Neural cell (in vitro differentiated cells): ENCODE results near the gene AP1M1. TPM values are rescaled to one million over a fixed set of nuclear protein-coding genes. Genes with fewer than 3 reads are reported as not detected.

Experiments
- H2AFZ ChIP-seq: fragments of 200-600, 300-800 bp; sonication (generic), shearing (Covaris generic); 2 replicates; pipeline ENCODE4 v1.6.0; 2014; ENCODE audit warnings: low read depth, mild to moderate bottlenecking, antibody characterized with exemption, low read length, moderate library complexity
- H3F3A ChIP-seq: fragments of 200-600 bp; shearing (Covaris generic); 2 replicates; pipeline ENCODE4 v1.6.1; 2016; ENCODE audit warnings: mild to moderate bottlenecking, moderate library complexity, mixed read lengths, antibody characterized with exemption, low read length; ENCODE audit not compliant: insufficient read depth, poor library complexity, severe bottlenecking
- H3K27ac ChIP-seq: fragments of 200-600, 300-800 bp; sonication (generic), shearing (Covaris generic); 2 replicates; pipeline ENCODE4 v1.5.1; 2014; ENCODE audit warnings: mild to moderate bottlenecking, low read length, moderate library complexity
- H3K27me3 ChIP-seq: fragments of 300-800, 200-600 bp; sonication (generic), shearing (Covaris generic); 2 replicates; pipeline ENCODE4 v1.6.0; 2014; ENCODE audit warnings: mild to moderate bottlenecking, low read depth, low read length, moderate library complexity; ENCODE audit not compliant: insufficient read depth
- H3K36me3 ChIP-seq: fragments of 300-800, 200-600 bp; sonication (generic), shearing (Covaris generic); 2 replicates; pipeline ENCODE4 v1.5.1; 2014; ENCODE audit warnings: mild to moderate bottlenecking, antibody characterized with exemption, low read length, moderate library complexity; ENCODE audit not compliant: insufficient read depth
- H3K4me2 ChIP-seq: fragments of 300-800, 200-600 bp; sonication (generic), shearing (Covaris generic); 2 replicates; pipeline ENCODE4 v1.6.0; 2014; ENCODE audit warnings: mild to moderate bottlenecking, low read length
- H3K4me3 ChIP-seq: fragments of 300-800, 200-600 bp; sonication (generic), shearing (Covaris generic); 2 replicates; pipeline ENCODE4 v1.5.1; 2014; ENCODE audit warnings: mild to moderate bottlenecking, low read length, moderate library complexity
- H3K79me2 ChIP-seq: fragments of 200-600 bp; shearing (Covaris generic); replicated peaks from 2 replicates; pipeline ENCODE4 v1.6.0; 2014; ENCODE audit warnings: mild to moderate bottlenecking, low read length, moderate library complexity; ENCODE audit not compliant: insufficient read depth
- H3K9ac ChIP-seq: fragments of 300-800, 200-600 bp; sonication (generic), shearing (Covaris generic); 2 replicates; pipeline ENCODE4 v1.6.1; 2016; ENCODE audit warnings: mild to moderate bottlenecking, low read length, mixed read lengths
- H3K9me2 ChIP-seq: fragments of 200-600 bp; shearing (Covaris generic); 2 replicates; pipeline ENCODE4 v1.6.1; 2016; ENCODE audit warnings: mild to moderate bottlenecking, low read length, mixed read lengths; ENCODE audit not compliant: insufficient read depth
- H3K9me3 ChIP-seq: fragments of 200-600, 300-800 bp; sonication (generic), shearing (Covaris generic); 2 replicates; pipeline ENCODE4 v1.6.1; 2016; ENCODE audit warnings: mild to moderate bottlenecking, mixed run types, low read length, moderate library complexity, mixed read lengths
- H4K20me1 ChIP-seq: fragments of 200-600 bp; shearing (Covaris generic); 2 replicates; pipeline ENCODE4 v1.6.1; 2016; ENCODE audit warnings: mild to moderate bottlenecking, mixed run types; ENCODE audit not compliant: insufficient read depth
- CTCF ChIP-seq: fragments of 450-650 bp; IDR thresholded peaks from 2 replicates; pipeline ENCODE4 v1.5.1; 2014; ENCODE audit warnings: antibody characterized with exemption, mild to moderate bottlenecking, moderate library complexity; ENCODE audit not compliant: poor library complexity, severe bottlenecking
- EP300 ChIP-seq: fragments of 450-650 bp; conservative IDR thresholded peaks from 2 replicates; pipeline ENCODE4 v1.6.1; 2014; ENCODE audit warnings: antibody characterized with exemption, mild to moderate bottlenecking, moderate library complexity; ENCODE audit not compliant: poor library complexity, severe bottlenecking
- EZH2 ChIP-seq: fragments of 200-600, 300-800 bp; shearing (Covaris generic), sonication (generic); IDR thresholded peaks from 2 replicates; pipeline ENCODE4 v1.6.1; 2014; ENCODE audit warnings: antibody characterized with exemption, low read length, borderline replicate concordance, mild to moderate bottlenecking; ENCODE audit not compliant: insufficient read depth, poor library complexity, severe bottlenecking
- MXI1 ChIP-seq: fragments of 450-650 bp; conservative IDR thresholded peaks from 2 replicates; pipeline ENCODE4 v1.6.1; 2014; ENCODE audit warnings: antibody characterized with exemption, mild to moderate bottlenecking; ENCODE audit not compliant: poor library complexity, severe bottlenecking
- POLR2AphosphoS5 ChIP-seq: IDR thresholded peaks from 2 replicates; pipeline ENCODE4 v1.6.1; 2012
- RAD21 ChIP-seq: fragments of 450-650 bp; conservative IDR thresholded peaks from 2 replicates; pipeline ENCODE4 v1.6.1; 2014; ENCODE audit warnings: antibody characterized with exemption, mild to moderate bottlenecking, moderate library complexity
- REST ChIP-seq: IDR thresholded peaks from 2 replicates; pipeline ENCODE4 v1.6.1; 2012; ENCODE audit warnings: borderline replicate concordance
- SMC3 ChIP-seq: fragments of 450-650 bp; conservative IDR thresholded peaks from 2 replicates; pipeline ENCODE4 v1.6.1; 2014; ENCODE audit warnings: antibody characterized with exemption, mild to moderate bottlenecking, moderate library complexity; ENCODE audit not compliant: poor library complexity
- TAF1 ChIP-seq: IDR thresholded peaks from 2 replicates; pipeline ENCODE4 v1.6.1; 2012; ENCODE audit warnings: low read depth
- polyA plus RNA-seq: library from polyadenylated mRNA; depleted of rRNA; stranded (reverse); fragments of >200 nt; gene quantifications from 2 replicates; pipeline ENCODE4 v1.2.3, GENCODE V29; 2014

The AP1M1 gene
- polyA plus RNA-seq, 1 donor from 2014 or later = 81.4 TPM

- H3K79me2 ChIP-seq = peaks cover 5% of the 10 kb centered on the region
- H4K20me1 ChIP-seq = no peaks in the 10 kb centered on the region
- no peaks in the 10 kb centered on the region for H3K9me3 ChIP-seq
- no peaks in the 10 kb centered on the region for H3K27me3 ChIP-seq
- H2AFZ ChIP-seq = no peak overlapping the region
- H3K9ac ChIP-seq = no peak overlapping the region
- no peak overlapping the region for H3K27ac ChIP-seq
- H3K4me3 ChIP-seq = no peak overlapping the region
- H3F3A ChIP-seq = no peaks in the 10 kb centered on the region
- H3K36me3 ChIP-seq = no peaks in the 10 kb centered on the region
- no peaks in the 10 kb centered on the region for H3K9me2 ChIP-seq
- H3K4me2 ChIP-seq = no peak overlapping the region
- TF ChIP-seq POLR2AphosphoS5 (no peak), EP300 (no peak), REST (no peak), MXI1 (no peak), SMC3 (no peak), TAF1 (no peak), EZH2 (no peak), CTCF (no peak)
These were observed 8.9 kb downstream of the AP1M1 start for GRCh38 chr19:16206637-16207036.

GRCh38 chr19:16207063-16207462 is 9.4 kb downstream of the AP1M1 start:
- Histone ChIP-seq H3F3A (no peaks in the 10 kb centered on the region), H3K27me3 (no peaks in the 10 kb centered on the region), H3K27ac (no peak overlapping the region), H3K36me3 (no peaks in the 10 kb centered on the region), H4K20me1 (no peaks in the 10 kb centered on the region), H3K4me2 (no peak overlapping the region), H2AFZ (no peak overlapping the region), H3K9me2 (no peaks in the 10 kb centered on the region), H3K9me3 (no peaks in the 10 kb centered on the region), H3K4me3 (no peak overlapping the region), H3K79me2 (peaks cover 5% of the 10 kb centered on the region), H3K9ac (no peak overlapping the region)
- TF ChIP-seq SMC3 (no peak), RAD21 (no peak), EZH2 (no peak), CTCF (no peak), REST (no peak), POLR2AphosphoS5 (no peak), EP300 (no peak), TAF1 (no peak), MXI1 (no peak)
